GM23338 (cell line): Measurements from ENCODE around the gene GNAS.

Experiments
- CREB1 ChIP-seq: fragments of 250-450 bp; sonication (Bioruptor Pico); IDR thresholded peaks from 2 replicates; pipeline ENCODE4 v1.5.0; 2020; ENCODE audit warnings: low read depth, mild to moderate bottlenecking, moderate library complexity
- EZH2 ChIP-seq: fragments of 200-600 bp; sonication (generic); IDR thresholded peaks from one replicate; pipeline ENCODE4 v1.8.0; 2017; ENCODE audit warnings: antibody characterized with exemption, mild to moderate bottlenecking, low read depth; ENCODE audit not compliant: unreplicated experiment
- EZH2phosphoT487 ChIP-seq: fragments of 200-600 bp; sonication (generic); IDR thresholded peaks from one replicate; pipeline ENCODE4 v1.8.1; 2018; ENCODE audit warnings: antibody characterized with exemption; ENCODE audit not compliant: unreplicated experiment
- JUNB ChIP-seq: IDR thresholded peaks from one replicate; pipeline ENCODE4 v1.6.1; 2016; ENCODE audit warnings: antibody characterized with exemption; ENCODE audit not compliant: unreplicated experiment
- POLR2AphosphoS5 ChIP-seq: IDR thresholded peaks from 2 replicates; pipeline ENCODE4 v1.6.1; 2016; ENCODE audit warnings: antibody characterized with exemption, low read depth
- ZNF331 ChIP-seq: fragments of 250-450 bp; sonication (Bioruptor Pico); IDR thresholded peaks from 2 replicates; pipeline ENCODE4 v1.5.0; 2020; ENCODE audit warnings: low read depth, mild to moderate bottlenecking, moderate library complexity
- TF ChIP-seq, protein P1 (sequence below), 2 experiments: fragments of 200-600 bp in 1 of 2; sonication (generic) in 1 of 2; conservative IDR thresholded peaks; 2 replicates each; pipeline versions ENCODE4 v1.5.1 to v1.6.1; 2016 to 2017; ENCODE audit warnings: antibody characterized with exemption in 2 of 2, low read depth in 2 of 2, mild to moderate bottlenecking in 2 of 2, moderate library complexity in 1 of 2
- TF ChIP-seq, protein P2 (sequence below): IDR thresholded peaks from one replicate; pipeline ENCODE4 v1.6.1; 2018; ENCODE audit warnings: antibody characterized with exemption; ENCODE audit not compliant: unreplicated experiment

DNA sequence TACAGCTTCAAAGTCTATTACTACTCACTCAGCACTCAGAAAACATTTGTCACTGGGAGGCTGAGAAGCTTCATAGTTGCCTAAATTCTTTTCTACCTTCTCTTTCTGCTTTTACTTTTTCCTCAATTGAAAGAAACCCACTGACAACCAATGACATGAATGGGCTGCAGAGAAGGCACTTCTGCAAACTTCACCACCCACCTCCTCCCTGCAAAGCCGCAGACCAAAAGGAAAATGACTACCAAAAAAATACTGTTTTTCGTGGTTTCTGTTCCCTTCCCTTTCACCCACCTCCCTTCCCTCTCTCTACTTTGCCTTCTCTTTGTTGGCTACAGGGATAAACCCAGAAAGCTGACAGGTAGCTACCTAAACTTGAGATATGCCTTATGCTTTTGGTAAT, 5.1 kb upstream of the GNAS start:
- TF ChIP-seq, protein P1, sequence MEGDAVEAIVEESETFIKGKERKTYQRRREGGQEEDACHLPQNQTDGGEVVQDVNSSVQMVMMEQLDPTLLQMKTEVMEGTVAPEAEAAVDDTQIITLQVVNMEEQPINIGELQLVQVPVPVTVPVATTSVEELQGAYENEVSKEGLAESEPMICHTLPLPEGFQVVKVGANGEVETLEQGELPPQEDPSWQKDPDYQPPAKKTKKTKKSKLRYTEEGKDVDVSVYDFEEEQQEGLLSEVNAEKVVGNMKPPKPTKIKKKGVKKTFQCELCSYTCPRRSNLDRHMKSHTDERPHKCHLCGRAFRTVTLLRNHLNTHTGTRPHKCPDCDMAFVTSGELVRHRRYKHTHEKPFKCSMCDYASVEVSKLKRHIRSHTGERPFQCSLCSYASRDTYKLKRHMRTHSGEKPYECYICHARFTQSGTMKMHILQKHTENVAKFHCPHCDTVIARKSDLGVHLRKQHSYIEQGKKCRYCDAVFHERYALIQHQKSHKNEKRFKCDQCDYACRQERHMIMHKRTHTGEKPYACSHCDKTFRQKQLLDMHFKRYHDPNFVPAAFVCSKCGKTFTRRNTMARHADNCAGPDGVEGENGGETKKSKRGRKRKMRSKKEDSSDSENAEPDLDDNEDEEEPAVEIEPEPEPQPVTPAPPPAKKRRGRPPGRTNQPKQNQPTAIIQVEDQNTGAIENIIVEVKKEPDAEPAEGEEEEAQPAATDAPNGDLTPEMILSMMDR (conservative IDR thresholded peaks at IDR 0.05; ENCODE audit: low read depth in 2 of 2), result no peak
- TF ChIP-seq, protein P2, sequence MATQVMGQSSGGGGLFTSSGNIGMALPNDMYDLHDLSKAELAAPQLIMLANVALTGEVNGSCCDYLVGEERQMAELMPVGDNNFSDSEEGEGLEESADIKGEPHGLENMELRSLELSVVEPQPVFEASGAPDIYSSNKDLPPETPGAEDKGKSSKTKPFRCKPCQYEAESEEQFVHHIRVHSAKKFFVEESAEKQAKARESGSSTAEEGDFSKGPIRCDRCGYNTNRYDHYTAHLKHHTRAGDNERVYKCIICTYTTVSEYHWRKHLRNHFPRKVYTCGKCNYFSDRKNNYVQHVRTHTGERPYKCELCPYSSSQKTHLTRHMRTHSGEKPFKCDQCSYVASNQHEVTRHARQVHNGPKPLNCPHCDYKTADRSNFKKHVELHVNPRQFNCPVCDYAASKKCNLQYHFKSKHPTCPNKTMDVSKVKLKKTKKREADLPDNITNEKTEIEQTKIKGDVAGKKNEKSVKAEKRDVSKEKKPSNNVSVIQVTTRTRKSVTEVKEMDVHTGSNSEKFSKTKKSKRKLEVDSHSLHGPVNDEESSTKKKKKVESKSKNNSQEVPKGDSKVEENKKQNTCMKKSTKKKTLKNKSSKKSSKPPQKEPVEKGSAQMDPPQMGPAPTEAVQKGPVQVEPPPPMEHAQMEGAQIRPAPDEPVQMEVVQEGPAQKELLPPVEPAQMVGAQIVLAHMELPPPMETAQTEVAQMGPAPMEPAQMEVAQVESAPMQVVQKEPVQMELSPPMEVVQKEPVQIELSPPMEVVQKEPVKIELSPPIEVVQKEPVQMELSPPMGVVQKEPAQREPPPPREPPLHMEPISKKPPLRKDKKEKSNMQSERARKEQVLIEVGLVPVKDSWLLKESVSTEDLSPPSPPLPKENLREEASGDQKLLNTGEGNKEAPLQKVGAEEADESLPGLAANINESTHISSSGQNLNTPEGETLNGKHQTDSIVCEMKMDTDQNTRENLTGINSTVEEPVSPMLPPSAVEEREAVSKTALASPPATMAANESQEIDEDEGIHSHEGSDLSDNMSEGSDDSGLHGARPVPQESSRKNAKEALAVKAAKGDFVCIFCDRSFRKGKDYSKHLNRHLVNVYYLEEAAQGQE, result no peak
- TF ChIP-seq EZH2phosphoT487 (no peak), POLR2AphosphoS5 (no peak), EZH2 (no peak), CREB1 (CRISPR knock-in tag) (no peak), ZNF331 (CRISPR knock-in tag) (no peak), JUNB (no peak)
